HTR-8/SVneo (cell line): Measurements from ENCODE around the gene ARHGAP45.

Source experiments
- DNase-seq: peaks from one replicate; pipeline ENCODE4 v3.0.0; 2011; ENCODE audit warnings: low spot score, mixed read lengths; ENCODE audit not compliant: insufficient read length
- FAIRE-seq: peaks from 2 replicates; lab custom pipeline; 2011; peaks lifted over from hg19 to GRCh38; lab: Jason Lieb, UNC

The ARHGAP45 gene

GRCh38 chr19:1098177-1099051, 31.4 kb downstream of the ARHGAP45 start:
- FAIRE-seq (no peak), DNase-seq (no peak)

- DNase-seq: no peak
- FAIRE-seq: no peak
Observed at GRCh38 chr19:1101337-1101698, 34.4 kb downstream of the ARHGAP45 start.

- DNase-seq (peak; percentile 76), FAIRE-seq (peak; percentile 57)
Observed at GRCh38 chr19:1102407-1103131, 35.6 kb downstream of the ARHGAP45 start.

GRCh38 chr19:1103132-1103707, 36.3 kb downstream of the ARHGAP45 start:
- DNase-seq (no peak), FAIRE-seq (no peak)

GRCh38 chr19:1103708-1104310, 36.8 kb downstream of the ARHGAP45 start, which contains the start of gene GPX4:
TSS of gene GPX4 (plus strand) at chr19:1103994. CDS start at chr19:1104044, 50 bp downstream.
- FAIRE-seq (peak; percentile 95), DNase-seq (peak; percentile 95)

- peak; percentile 46 for DNase-seq
- no peak for FAIRE-seq
Observed at GRCh38 chr19:1104311-1105007, 37.5 kb downstream of the ARHGAP45 start.

- peak; percentile 16 for FAIRE-seq
Observed at GRCh38 chr19:1105008-1105872, 38.3 kb downstream of the ARHGAP45 start.

GRCh38 chr19:1105873-1106840, 39.2 kb downstream of the ARHGAP45 start:
- DNase-seq (no peak), FAIRE-seq (no peak)

More at GRCh38 chr19:1105008-1105872, 38.3 kb downstream of the ARHGAP45 start:
- no peak for DNase-seq

GRCh38 chr19:1106841-1107660, 40.1 kb downstream of the ARHGAP45 start:
- peak; percentile 36 for FAIRE-seq
- no peak for DNase-seq

- no peak for FAIRE-seq
- no peak for DNase-seq
Observed at GRCh38 chr19:1107661-1108261, 40.8 kb downstream of the ARHGAP45 start.

GRCh38 chr19:1108291-1109031, 41.5 kb downstream of the ARHGAP45 start:
- DNase-seq (no peak), FAIRE-seq (no peak)

GRCh38 chr19:1109032-1109551, 42.1 kb downstream of the ARHGAP45 start:
- FAIRE-seq (no peak), DNase-seq (no peak)

GRCh38 chr19:1109697-1110671, 43.0 kb downstream of the ARHGAP45 start:
- no peak for FAIRE-seq

GRCh38 chr19:1110809-1111640, 44.1 kb downstream of the ARHGAP45 start:
- FAIRE-seq (no peak), DNase-seq (no peak)

More at GRCh38 chr19:1109697-1110671, 43.0 kb downstream of the ARHGAP45 start:
- DNase-seq: no peak
